RWPE2 (cell line): ENCODE measurements around the gene ARL8B.

Experiments
- ATAC-seq: fragments of 200-7000 bp; cut with Tn5 transposase; 3 replicates; pipeline ENCODE4 v1.9.1; 2021; ENCODE audit warnings: low read depth
- DNase-seq: peaks from one replicate; pipeline ENCODE4 v3.0.0-alpha.2; 2020; ENCODE audit warnings: low spot score
- H3K27ac ChIP-seq: fragments of 450-650 bp; 2 replicates; pipeline ENCODE4 v1.5.1; 2017; ENCODE audit warnings: mild to moderate bottlenecking; ENCODE audit not compliant: poor library complexity, severe bottlenecking
- H3K27me3 ChIP-seq: fragments of 250-450 bp; sonication (Bioruptor Pico); 2 replicates; pipeline ENCODE4 v1.5.1; 2021; ENCODE audit warnings: mild to moderate bottlenecking, moderate library complexity; ENCODE audit not compliant: insufficient read depth, poor library complexity, severe bottlenecking
- H3K36me3 ChIP-seq: fragments of 250-450 bp; sonication (Bioruptor Pico); 2 replicates; pipeline ENCODE4 v1.5.1; 2020; ENCODE audit warnings: low read depth, mild to moderate bottlenecking, moderate library complexity
- H3K4me1 ChIP-seq: fragments of 250-450 bp; sonication (Bioruptor Pico); 2 replicates; pipeline ENCODE4 v1.5.1; 2021; ENCODE audit warnings: mild to moderate bottlenecking, moderate library complexity; ENCODE audit not compliant: insufficient read depth, poor library complexity, severe bottlenecking
- H3K4me3 ChIP-seq: fragments of 250-450 bp; sonication (Bioruptor Pico); 2 replicates; pipeline ENCODE4 v1.5.1; 2021; ENCODE audit warnings: mild to moderate bottlenecking, moderate library complexity; ENCODE audit not compliant: severe bottlenecking
- H3K9me3 ChIP-seq: fragments of 250-450 bp; sonication (Bioruptor Pico); 2 replicates; pipeline ENCODE4 v1.5.1; 2021; ENCODE audit warnings: mild to moderate bottlenecking, moderate library complexity; ENCODE audit not compliant: severe bottlenecking
- CTCF ChIP-seq: fragments of 450-650 bp; IDR thresholded peaks from one replicate; pipeline ENCODE4 v1.5.1; 2017; ENCODE audit warnings: mild to moderate bottlenecking, moderate library complexity; ENCODE audit not compliant: poor library complexity, severe bottlenecking

Gene ARL8B

GRCh38 chr3:5195605-5196004 lies 73.5 kb downstream of the ARL8B start:
- H3K36me3 ChIP-seq: peaks cover 80% of the 10 kb centered on the region
- no peaks in the 10 kb centered on the region for H3K9me3 ChIP-seq
- no peak for TF ChIP-seq CTCF
- ATAC-seq (peak; percentile 6; the same call in 1 of the 3 replicates), DNase-seq (no peak)
- H3K27ac ChIP-seq: peak overlapping the region; percentile 99
- H3K27me3 ChIP-seq: no peaks in the 10 kb centered on the region
- H3K4me3 ChIP-seq: no peak overlapping the region
- H3K4me1 ChIP-seq: peaks cover 70% of the 10 kb centered on the region

DNA sequence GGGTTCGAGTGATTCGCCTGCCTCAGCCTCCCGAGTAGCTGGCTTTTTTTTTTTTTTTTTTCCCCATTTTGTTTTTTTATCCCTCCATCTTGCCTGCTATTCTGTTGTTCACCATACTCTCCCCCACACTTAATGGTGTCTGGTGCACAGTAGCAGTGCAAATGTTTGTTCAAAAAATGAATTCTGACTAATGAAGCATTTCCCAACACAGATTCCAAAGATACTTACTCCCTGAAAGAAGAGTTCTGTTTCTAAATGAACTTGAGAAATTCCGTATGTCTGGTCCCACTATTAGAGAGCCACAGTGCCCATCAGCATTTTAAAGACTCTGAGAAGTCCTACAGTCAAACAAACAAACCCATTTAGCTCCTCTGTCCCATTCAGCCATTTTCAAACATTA lies 74.9 kb downstream of the ARL8B start:
- ATAC-seq: peak; percentile 48
- Histone ChIP-seq H3K27ac (peak overlapping the region; percentile 99), H3K36me3 (peaks cover 80% of the 10 kb centered on the region)

GRCh38 chr3:5197470-5198312 lies 75.6 kb downstream of the ARL8B start:
- Histone ChIP-seq H3K27ac (peak overlapping the region; percentile 99), H3K9me3 (no peaks in the 10 kb centered on the region), H3K27me3 (no peaks in the 10 kb centered on the region), H3K4me3 (no peak overlapping the region), H3K4me1 (peaks cover 53% of the 10 kb centered on the region), H3K36me3 (peaks cover 82% of the 10 kb centered on the region)
- no peak for TF ChIP-seq CTCF
- ATAC-seq (peak; percentile 19; the same call in 1 of the 3 replicates), DNase-seq (no peak)

More for the DNA sequence above, 74.9 kb downstream of the ARL8B start:
- Histone ChIP-seq H3K9me3 (no peaks in the 10 kb centered on the region), H3K27me3 (no peaks in the 10 kb centered on the region), H3K4me1 (peaks cover 60% of the 10 kb centered on the region), H3K4me3 (no peak overlapping the region)
- no peak for DNase-seq
- no peak for TF ChIP-seq CTCF

DNA sequence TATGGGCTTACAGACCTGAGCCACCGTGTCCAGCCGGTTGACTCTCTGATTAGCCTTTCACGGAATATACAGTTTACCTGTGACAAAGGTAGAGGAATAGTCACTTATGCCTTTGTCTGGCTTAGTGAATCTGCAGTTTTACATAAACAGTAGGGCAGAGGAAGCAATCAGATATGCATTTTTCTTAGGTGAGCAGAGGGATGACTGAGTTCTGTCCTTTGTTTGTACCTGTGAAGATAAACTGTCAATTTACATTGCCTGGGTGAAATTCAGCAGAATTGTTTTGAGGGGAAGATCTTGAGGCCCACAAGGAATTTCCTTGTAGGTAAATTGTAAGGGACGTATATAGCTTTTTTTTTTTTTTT lies 76.2 kb downstream of the ARL8B start:
- no peaks in the 10 kb centered on the region for H3K9me3 ChIP-seq
- H3K4me1 ChIP-seq: peaks cover 50% of the 10 kb centered on the region
- DNase-seq: no peak
- no peaks in the 10 kb centered on the region for H3K27me3 ChIP-seq
- peaks cover 85% of the 10 kb centered on the region for H3K36me3 ChIP-seq
- no peak overlapping the region for H3K4me3 ChIP-seq
- peak overlapping the region; percentile 99 for H3K27ac ChIP-seq
- no peak for ATAC-seq
- TF ChIP-seq CTCF: no peak

DNA sequence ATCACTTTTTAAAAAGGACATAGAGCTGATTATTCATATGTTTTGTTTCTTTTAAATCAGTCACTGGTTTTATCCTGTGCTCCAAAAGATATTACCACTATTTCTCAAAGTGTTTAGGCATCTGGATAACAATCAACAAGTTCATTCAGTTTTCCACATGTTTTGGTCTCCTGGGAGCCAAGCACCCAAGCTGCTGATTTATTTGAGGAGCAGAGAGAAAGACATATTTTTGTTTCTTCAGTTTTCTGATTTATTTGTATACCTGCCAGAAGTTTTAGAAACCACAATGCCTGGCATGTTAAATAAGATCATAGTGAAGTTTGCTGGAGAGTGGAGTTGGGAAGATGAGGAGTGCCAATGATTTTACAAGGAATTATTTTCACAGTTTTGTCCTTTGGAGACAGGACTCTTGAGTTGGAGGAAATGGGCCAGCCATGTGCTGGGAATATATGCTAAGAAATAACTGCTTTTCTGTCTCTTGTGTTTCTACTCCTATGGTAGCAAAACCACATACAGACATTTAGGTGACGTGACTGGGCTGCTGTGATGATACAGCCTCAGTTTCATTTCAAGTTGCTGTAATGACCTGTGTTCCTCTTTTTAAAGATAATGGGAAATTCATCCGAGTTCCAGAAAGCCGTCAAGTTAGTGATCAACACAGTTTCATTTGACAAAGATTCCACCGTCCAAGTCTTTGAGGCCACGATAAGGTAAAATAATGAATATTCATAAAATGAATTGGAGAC lies 77.1 kb downstream of the ARL8B start:
- Histone ChIP-seq H3K27me3 (no peaks in the 10 kb centered on the region), H3K9me3 (no peaks in the 10 kb centered on the region), H3K4me3 (no peak overlapping the region), H3K36me3 (peaks cover 85% of the 10 kb centered on the region), H3K27ac (peak overlapping the region; percentile 99), H3K4me1 (peaks cover 44% of the 10 kb centered on the region)
- TF ChIP-seq CTCF: no peak
- DNase-seq: no peak
- ATAC-seq: no peak
